GF-D8 (cell line): ENCODE results near the gene SPACA9.

Experiments
- DNase-seq: peaks from one replicate; lab custom pipeline; 2025; lab: John Stamatoyannopoulos, UW

SPACA9 gene

DNA sequence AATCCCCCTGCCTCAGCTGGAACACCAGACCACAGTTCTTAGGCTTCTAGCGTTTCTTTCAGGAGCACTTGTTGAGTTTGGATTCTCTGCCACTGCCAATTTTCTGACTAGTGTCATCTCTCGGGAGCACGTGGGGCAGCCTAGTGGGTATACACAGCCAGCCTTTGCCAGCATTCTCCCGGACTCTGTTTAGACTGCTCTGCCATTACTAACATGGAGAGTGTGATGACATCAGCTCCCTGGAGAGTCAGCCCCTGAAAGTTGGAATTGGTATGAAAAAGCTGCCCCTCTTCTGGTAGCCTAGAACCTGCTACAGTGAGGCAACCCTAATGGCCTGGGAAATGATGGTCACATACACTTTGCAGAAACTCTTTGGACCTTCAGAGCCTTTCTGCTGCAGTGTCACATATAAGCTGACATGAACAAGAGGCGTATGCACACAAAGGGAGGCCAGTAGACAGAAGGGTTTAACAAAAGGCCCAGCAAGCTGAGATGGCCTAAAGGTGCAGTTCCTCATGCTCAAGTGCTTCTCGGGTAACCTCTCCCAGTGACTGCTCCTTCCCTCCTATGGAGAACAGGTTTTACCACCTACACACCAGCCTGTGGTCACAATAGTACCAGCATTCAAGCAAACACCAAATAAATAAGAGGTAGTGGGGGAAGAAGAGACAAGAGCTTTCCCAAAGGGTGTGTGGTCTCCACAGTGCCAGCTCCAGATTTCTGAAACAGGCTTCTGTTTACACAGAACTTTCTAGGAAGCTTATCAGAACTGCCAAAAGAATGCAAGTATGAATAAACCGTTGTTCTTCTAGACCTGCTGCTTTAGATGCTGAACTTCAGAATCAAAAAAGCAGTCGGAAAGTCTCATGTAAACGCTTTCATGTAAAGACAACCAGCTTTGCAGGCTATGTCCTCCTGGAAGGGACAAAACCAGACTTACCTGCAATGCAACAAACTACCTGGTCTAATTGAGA lies 16.5 kb downstream of the SPACA9 start:
- no peak for DNase-seq

DNA sequence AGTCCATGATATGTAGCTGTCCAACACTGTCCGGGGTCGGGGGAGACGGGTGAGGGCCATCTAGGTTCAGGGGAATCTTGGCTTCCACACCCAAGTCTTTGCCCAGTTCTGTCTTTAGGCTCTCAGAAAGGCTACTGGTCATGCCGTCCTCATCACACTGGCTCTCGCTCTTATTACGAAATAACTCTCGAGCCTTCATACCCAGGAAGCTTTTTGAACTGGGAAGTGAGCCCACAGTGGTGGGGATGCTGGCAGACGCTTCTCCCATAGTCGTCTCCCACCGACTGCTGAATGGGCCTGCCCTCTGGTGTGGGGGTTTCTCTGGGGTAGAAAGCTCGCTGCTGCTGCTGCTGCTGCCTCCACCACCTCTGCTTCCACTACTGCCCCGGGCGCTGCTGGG lies 17.6 kb downstream of the SPACA9 start:
- DNase-seq, result no peak

DNA sequence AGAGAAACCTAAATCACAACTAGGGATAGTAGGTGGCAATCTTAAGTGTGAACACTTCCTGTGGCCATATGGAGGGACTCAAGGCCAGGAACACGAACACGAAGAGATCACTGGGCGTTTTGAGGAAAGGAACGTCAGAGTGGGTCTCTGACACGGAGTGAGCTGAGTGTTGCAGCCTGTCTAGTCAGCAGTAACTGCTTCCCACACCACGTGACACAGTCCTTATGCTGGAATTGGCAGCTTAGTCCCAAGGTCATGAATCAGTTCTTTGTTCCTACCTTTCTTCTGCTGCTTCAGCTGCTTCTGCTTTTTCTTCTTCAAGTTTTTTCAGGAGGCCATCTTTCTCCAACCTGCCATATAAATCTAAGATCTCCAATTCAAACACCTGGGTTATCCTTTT lies 18.2 kb downstream of the SPACA9 start:
- DNase-seq, result no peak

DNA sequence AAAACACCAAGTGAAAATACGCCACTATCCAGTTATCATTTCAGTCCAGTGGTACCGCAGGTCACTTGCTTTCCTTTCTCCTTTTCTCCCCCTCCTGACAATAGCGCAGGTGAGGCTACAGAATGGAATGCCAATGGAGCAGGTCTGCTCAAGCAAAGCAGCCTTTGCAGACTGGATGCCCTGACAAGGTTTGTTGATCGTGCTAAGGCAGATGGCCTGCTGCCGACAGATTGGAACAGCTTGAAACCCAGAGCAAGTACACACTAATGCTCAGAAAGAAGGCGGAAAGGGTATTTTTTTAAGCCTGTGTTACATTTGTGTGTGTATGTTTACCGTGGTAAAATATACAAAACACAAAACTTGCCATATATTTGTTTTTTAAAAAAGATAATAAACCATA lies 19.4 kb downstream of the SPACA9 start:
- no peak for DNase-seq

DNA sequence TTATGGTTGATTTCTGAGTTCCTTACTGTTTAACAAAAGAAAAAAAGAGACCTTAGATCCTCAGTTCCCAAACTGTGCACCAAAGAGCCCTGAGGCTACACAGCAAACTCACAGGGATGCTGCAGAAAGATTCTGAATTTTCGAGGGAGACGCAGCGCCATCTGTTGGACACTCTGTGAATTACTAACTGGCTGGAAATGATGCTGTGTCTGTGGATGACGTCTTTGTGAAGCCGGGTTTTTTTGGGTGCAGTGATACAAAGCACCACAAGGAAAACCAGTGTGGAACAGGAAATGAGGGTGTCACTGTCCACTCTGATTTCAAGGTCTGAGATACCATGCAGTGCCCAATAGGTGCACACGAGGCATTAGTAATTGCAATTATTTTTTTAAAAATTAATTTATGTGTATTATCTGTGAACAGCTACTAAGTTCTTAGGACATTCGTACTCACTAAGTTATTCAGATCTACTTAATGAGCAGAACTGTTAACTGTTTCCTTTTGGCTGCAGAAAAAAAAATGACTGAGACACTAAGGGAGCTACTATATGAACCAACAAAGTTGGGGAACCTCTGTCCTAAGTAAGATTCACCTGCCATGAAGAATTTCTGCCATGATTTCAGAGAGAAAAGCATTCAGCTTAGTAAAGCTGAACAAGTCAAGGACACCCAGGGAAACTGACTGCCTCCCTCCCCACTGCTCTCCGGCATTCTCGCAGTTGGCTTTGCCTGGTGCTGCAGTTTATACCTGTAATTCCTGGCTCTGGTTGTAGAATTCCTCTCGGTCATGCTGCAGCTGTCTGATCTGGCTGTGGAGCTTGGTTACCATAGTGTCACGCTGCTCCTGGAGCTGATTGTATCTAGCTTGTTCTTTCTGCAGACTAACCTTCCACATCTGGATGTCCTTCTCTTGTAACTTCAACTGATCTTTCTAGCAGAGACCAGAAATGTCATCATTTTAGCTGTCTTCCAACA lies 23.4 kb downstream of the SPACA9 start:
- no peak for DNase-seq

DNA sequence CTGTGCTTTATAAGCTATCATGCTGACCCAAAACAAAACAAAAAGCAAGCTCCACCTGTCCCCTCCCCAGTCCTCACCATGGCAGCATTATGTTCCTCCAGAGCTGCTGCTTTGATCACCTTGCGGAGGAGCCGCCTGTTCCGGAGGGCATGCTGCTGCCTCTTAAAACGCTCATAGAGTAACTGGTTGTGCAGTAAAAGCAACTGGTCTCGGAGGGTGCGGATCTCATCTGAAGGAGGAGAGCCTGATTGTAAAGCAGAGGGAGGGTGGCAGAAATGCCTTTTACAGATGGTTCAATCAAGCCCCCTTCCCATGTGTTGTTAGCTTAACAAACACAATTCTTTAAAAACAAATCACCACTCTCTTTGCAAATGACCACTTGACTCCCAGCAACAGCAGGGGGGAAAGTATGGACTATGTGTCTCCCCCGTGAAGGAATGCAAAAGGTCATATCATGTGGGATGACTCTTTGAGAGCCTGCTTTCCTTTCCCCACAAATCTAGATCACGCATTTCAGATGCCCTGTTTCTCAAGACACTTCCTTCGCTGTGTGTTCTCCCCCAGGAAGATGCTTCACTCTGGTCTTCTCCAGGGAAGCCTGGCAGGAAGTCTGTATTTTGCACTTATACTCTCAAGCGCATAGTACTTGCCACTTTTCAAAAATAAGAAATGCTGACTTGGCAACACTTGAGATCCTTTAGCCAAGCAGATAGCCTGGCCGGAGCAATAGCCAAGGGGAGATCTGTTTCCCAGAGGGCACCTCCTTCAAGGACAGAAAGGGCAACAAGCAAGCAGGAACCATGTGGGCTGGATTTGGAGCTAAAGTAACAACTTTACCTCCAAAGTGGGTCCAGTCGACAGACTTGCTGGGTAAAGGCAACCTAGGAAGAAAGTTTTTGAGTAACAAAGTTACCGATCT lies 25.1 kb downstream of the SPACA9 start:
- DNase-seq, result no peak

DNA sequence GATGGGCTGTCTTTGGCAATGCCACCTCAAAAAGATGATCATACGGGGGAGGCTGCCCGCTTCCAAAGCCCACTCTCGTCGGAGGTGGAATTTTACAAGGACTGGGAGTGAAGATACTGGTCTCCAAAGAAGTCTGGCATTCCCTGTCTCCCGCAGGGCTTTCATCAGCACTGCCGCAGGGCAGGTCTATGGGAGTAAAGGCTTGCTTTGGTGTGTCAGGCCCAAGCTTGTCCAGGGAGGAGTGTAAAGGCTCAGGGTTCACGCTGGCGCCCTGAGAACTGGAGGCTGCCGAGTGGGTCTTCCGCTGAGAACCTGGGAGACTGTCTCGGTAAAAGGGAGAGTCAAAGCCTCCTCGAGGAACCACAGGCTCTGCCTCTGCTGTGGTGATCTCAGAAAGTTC lies 27.0 kb downstream of the SPACA9 start:
- no peak for DNase-seq

DNA sequence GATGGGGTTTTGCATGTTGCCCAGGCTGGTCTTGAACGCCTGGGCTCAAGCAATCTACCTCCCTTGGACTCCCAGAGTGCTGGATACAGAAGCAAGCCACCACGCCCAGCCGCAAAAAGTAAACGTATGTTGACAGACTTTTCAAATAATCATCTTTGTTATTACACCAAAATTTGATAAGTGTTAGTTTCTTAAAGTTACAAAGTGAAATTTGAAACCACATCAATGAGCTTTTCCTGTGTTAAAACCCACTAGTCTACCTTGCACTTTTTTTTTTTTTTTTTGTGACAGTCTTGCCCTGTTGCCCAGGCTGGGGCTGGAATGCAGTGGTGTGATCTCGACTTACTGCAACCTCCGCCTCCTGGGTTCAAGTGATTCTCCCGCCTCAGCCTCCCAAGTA lies 29.9 kb downstream of the SPACA9 start:
- DNase-seq, result no peak

DNA sequence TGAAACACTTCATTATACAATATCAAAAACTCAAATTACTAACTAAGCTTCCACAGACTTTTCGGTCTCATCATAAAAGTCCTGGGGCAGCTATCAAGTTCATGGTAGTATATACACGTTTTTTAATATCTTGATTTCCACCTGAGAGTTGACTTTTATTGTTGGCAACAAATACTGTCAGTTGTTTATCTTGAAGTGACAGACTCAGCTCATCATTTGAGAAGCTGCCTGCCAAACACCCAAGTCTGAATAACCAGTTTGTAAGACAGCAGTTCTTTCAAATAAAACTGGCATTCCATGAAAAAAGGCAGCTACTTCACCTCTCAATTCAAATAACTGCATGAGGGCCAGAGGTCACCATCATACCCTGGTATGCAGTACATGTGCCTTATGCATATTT lies 30.6 kb downstream of the SPACA9 start:
- DNase-seq, result no peak

DNA sequence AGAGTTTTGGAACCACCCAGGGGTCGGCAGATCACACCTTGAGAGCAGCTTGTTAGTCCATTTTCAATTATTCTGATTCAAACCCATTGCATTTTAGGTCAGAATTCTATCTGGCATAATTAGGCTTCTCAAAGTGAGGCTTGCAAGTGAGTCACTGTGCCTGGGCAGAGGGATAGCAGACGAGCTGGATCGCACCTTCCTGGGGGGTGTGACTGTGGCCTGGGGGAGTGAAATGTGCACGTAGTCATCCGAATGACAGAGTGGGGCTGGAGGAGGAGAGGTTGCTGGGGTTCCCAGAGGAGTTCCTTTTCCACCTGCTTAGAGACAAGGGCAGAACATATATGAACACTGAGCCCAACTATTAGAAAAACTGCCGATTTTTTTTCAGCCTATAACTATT lies 31.7 kb downstream of the SPACA9 start:
- no peak for DNase-seq

DNA sequence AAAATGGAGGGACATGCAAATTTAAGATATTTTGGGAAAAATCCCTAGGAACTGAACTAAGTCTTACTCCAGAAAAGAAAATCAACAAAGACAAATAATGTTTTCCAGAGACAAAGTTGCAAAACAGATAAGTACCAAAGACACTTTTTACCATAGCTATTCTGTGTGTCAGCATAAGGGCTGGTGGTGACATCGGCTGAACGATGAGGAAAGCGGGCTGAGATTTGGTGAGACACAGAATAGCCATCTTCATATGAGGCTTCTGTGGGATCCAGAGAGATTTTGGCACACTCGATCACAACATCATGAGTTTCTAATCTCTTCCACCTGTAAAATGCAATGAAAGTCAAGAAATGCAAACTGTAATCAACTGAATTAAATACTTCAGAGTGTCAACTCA lies 33.4 kb downstream of the SPACA9 start:
- DNase-seq, result no peak

DNA sequence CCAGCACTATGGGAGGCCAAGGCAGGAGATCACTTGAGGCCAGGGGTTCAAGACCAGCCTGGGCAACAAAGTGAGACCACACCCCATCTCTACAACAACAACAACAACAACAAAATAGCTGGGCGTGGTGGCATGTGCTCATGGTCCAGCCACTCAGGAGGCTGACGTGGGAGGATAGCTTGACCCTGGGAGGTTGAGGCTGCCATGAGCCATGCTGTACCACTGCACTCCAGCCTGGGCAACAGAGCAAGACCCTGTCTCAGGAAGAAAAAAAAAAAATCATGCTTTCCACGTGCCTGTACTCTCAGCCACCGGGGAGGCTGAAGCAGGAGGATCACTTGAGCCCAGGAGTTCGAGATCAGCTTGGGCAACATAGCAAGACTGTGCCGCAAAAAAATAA lies 36.2 kb downstream of the SPACA9 start:
- no peak for DNase-seq

DNA sequence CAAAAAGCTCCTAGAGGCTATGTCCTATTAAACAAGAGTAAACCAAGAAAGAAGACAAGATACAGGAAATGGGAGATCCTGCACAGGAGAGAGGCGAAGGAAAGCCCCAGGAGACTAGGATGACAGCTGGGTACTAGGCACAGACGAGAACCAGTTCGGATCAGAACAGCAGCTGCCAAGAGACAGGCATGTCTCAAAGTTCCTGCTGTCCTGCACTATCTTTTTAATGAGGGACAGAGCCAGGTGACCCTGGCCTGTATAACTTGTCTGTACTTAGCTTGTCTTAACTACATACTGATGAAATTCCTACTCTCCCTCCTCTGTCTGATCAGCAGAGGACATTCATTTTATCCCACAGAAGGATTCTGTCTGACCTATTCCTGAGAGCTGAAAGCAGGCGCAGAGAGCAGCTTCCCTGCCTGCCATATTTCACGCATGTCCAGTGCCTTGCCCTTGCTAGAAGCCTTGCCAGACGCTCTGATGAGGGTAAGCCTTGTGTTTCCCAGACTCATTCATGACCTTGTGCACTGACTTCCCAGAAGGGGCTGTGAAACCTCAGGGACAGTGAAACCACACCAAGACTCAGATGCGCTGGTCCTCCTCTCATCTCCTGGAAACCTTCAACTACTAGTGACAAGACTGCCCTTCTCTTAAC lies 41.0 kb downstream of the SPACA9 start:
- DNase-seq, result no peak

DNA sequence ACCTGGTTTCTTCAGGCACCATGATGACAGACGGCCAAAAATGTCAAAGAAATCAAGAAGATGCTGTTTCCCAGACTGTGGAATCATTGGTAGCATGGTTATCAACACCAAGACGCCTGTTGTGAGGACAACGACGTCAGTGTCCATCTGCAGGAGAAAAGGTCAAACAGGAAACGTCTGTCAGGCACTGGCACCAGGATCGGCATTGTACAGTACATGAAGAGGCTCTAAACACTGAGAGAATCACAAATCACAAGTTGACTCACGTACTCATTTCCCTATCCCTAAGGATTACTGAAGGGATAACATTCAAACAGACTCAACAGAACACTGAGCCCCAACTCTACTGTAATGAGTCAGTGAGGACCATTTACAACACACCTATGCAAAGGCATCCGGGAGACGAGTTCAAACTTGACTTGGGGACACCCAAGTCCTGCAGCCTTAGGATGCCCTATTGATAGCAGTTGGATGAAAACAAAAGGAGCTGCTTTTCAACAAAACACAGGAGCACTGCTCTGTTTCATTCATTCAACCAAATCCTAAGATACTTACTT lies 44.7 kb downstream of the SPACA9 start:
- DNase-seq, result no peak

DNA sequence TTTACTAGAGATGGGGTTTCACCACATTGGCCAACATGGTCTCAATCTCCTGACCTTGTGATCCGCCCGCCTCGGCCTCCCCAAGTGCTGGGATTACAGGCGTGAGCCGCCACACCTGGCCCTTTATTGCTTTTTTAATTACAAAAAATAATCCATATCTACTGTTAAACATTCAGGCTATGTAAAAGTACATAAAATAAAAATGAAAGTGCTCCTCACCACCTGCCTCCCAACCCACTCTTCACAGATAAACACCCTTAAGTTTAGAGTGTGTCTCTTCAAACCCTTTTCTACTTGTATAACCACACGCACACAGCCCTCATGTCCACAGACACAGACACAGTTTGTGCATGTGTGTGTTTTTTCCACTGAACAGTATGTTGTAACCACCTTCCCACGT lies 49.0 kb downstream of the SPACA9 start:
- no peak for DNase-seq

DNA sequence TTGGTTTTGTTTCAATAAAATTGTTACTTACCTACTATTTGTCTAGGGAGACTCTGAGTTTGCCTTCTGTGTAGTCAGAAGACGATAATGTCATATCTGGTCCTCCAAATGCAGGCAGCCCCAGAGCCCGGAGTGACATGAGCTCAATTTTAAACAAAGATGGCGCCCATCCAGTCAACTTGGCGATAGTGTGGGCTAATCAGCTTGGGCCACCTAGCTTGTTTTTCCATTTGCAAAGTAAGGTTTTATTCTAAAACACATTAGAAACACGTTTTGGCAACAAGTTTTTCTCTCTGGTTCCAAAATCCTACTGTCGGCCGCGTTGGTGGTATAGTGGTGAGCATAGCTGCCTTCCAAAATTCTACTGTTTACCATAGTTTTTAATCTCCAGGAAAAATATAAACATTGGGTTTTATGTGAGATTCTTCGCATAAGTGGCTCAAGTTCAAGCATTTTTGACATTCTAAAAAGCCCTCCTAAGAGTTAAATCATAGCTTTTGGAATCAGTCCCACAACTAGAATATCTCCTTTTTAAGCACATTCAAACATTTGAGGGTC lies 52.6 kb downstream of the SPACA9 start:
- no peak for DNase-seq

DNA sequence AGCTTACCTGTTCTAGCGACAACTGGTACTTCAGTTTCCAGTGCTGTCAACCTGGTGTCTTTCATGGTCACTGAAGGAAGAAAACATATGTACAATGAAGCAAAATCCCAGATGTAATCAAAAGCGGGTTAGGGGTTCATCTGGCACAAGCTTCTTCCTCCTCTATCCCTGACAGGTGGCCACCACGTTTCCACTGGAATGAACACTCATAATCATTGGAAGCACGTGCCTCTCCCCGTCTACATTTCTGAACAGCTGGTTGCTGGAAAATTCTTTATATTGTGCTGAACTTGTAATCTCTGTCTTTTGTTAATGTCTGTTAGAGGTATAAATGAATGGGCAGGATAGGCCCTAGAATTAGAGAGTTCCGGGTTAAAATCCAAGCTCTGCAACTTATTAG lies 56.3 kb downstream of the SPACA9 start:
- no peak for DNase-seq

DNA sequence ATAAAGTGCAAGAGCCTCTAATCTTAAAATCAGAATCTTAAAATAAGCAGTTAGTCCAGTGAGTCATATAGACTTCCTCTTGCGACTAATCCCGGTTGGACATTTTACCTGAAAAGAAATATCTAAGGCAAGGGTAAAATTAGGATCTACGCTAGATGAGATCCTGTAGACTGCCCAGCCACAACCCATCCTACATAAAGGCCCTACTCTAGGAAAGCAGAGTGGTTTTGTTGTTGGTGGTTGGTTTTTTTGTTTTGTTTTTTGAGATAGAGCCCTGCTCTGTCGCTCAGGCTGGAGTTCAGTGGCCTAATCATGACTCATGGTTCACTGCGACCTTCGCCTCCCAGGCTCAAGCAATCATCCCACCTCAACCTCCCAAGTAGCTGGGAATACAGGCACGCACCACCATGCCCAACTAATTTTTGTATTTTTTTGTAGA lies 58.8 kb downstream of the SPACA9 start:
- DNase-seq, result no peak

DNA sequence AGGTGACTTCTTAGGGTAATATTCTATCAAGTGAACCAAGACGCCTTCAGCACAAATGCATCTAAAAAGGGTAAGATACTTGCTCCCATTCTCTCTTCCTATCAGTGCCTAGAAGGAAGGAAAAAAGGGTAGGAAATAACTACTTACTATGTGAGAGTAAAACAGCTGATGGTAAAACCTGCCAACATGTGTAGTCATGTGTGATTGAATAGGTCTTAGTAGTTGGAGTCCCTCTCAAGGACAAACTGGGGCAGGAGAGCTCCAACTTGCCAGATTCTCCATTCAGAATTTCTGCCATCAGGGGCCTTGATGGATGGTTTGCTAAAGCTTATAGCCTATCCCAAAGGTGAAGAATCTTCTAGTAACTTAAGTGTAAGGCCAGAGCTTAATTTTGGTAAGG lies 60.5 kb downstream of the SPACA9 start:
- no peak for DNase-seq
